HG02588 (cell line): ENCODE data around the gene REPIN1.

Experiments used
- ATAC-seq: cut with Tn5 transposase; IDR thresholded peaks from one replicate; pipeline ENCODE4 v1.9.1; 2021; ENCODE audit warnings: mild to moderate bottlenecking, moderate library complexity; ENCODE audit not compliant: unreplicated experiment

The REPIN1 gene

GRCh38 chr7:150404805-150405583 lies 36.4 kb downstream of the REPIN1 start:
- ATAC-seq: peak; percentile 49

GRCh38 chr7:150405584-150406311 lies 37.1 kb downstream of the REPIN1 start:
- no peak for ATAC-seq

GRCh38 chr7:150406312-150406566 lies 37.6 kb downstream of the REPIN1 start:
- no peak for ATAC-seq

GRCh38 chr7:150406567-150407421 lies 38.2 kb downstream of the REPIN1 start:
- ATAC-seq: peak; percentile 49

- ATAC-seq: no peak
These were observed 39.2 kb downstream of the REPIN1 start for GRCh38 chr7:150407588-150408392.

GRCh38 chr7:150408393-150409299 lies 40.0 kb downstream of the REPIN1 start:
- ATAC-seq: no peak

- ATAC-seq: no peak
These were observed 40.8 kb downstream of the REPIN1 start for GRCh38 chr7:150409300-150410030.

GRCh38 chr7:150410131-150410530 lies 41.5 kb downstream of the REPIN1 start:
- no peak for ATAC-seq

GRCh38 chr7:150410680-150411346 lies 42.2 kb downstream of the REPIN1 start:
- no peak for ATAC-seq

- no peak for ATAC-seq
These were observed 43.0 kb downstream of the REPIN1 start for GRCh38 chr7:150411606-150412005.

GRCh38 chr7:150412016-150412415 lies 43.4 kb downstream of the REPIN1 start:
- no peak for ATAC-seq

- no peak for ATAC-seq
These were observed 44.2 kb downstream of the REPIN1 start for GRCh38 chr7:150412518-150413488.

- no peak for ATAC-seq
These were observed 45.0 kb downstream of the REPIN1 start for GRCh38 chr7:150413640-150414081.

- no peak for ATAC-seq
These were observed 46.8 kb downstream of the REPIN1 start for GRCh38 chr7:150415161-150416153.

- ATAC-seq: no peak
These were observed 48.6 kb downstream of the REPIN1 start for GRCh38 chr7:150417239-150417638.

GRCh38 chr7:150417863-150418262 lies 49.2 kb downstream of the REPIN1 start:
- no peak for ATAC-seq
